HUES64 (cell line): ENCODE measurements around the gene EYS.
"Not testable (repeated sequence)": the region's sequence is repeated elsewhere in the genome, so short reads cannot be mapped to it uniquely, and the experiment has no call there.

Experiments
- H3K27ac ChIP-seq: 2 replicates; pipeline ENCODE4 v1.7.0; 2013; ENCODE audit warnings: low read depth, low read length, inconsistent platforms
- H3K27me3 ChIP-seq: 2 replicates; pipeline ENCODE4 v1.6.1; 2013; ENCODE audit warnings: mild to moderate bottlenecking, low read length; ENCODE audit not compliant: insufficient read depth
- H3K36me3 ChIP-seq: 2 replicates; pipeline ENCODE4 v1.6.1; 2013; ENCODE audit warnings: mild to moderate bottlenecking, low read length; ENCODE audit not compliant: insufficient read depth
- H3K4me1 ChIP-seq: 2 replicates; pipeline ENCODE4 v1.6.1; 2013; ENCODE audit warnings: mild to moderate bottlenecking, low read length, moderate library complexity; ENCODE audit not compliant: insufficient read depth
- H3K4me3 ChIP-seq: 2 replicates; pipeline ENCODE4 v1.5.1; 2013; ENCODE audit warnings: mild to moderate bottlenecking, low read length, moderate library complexity
- H3K9ac ChIP-seq: 2 replicates; pipeline ENCODE4 v1.6.1; 2013; ENCODE audit warnings: mild to moderate bottlenecking, low read depth, low read length
- H3K9me3 ChIP-seq: 2 replicates; pipeline ENCODE4 v1.6.1; 2013; ENCODE audit warnings: low read depth, low read length; ENCODE audit not compliant: insufficient read depth
- WGBS: fragments of 150-250, 120-280 bp; methylation state at CpG from one replicate; pipeline ENCODE4 v1.1.7; 2013; ENCODE audit warnings: missing lambda C conversion rate; 5-methylcytosine and 5-hydroxymethylcytosine counted together

Gene EYS

GRCh38 chr6:65004283-65004682, 702.7 kb downstream of the EYS start:
- no peak overlapping the region for H3K4me3 ChIP-seq
- WGBS, result 94% methylated on average over 4 of the region's 4 CpGs

GRCh38 chr6:65002882-65003281, 704.1 kb downstream of the EYS start:
- WGBS, result 95% methylated on average over 3 of the region's 4 CpGs
- not testable (repeated sequence) for H3K27ac ChIP-seq, H3K9ac ChIP-seq, H3K27me3 ChIP-seq, H3K9me3 ChIP-seq, H3K4me3 ChIP-seq, H3K4me1 ChIP-seq, H3K36me3 ChIP-seq

More at GRCh38 chr6:65004283-65004682, 702.7 kb downstream of the EYS start:
- no peak overlapping the region for H3K9ac ChIP-seq
- no peaks in the 10 kb centered on the region for H3K27me3 ChIP-seq
- no peak overlapping the region for H3K27ac ChIP-seq
- H3K4me1 ChIP-seq, result no peaks in the 10 kb centered on the region; the same call in 1 of the 2 replicates
- peaks cover 4% of the 10 kb centered on the region; the same call in 1 of the 2 replicates for H3K9me3 ChIP-seq
- no peaks in the 10 kb centered on the region for H3K36me3 ChIP-seq

GRCh38 chr6:65000815-65001214, 706.2 kb downstream of the EYS start:
- H3K27ac ChIP-seq, result no peak overlapping the region
- no peaks in the 10 kb centered on the region for H3K27me3 ChIP-seq
- no peak overlapping the region for H3K9ac ChIP-seq
- no peak overlapping the region for H3K4me3 ChIP-seq
- WGBS, result 90% methylated on average over 7 of the region's 7 CpGs
- H3K4me1 ChIP-seq, result no peaks in the 10 kb centered on the region
- H3K36me3 ChIP-seq, result no peaks in the 10 kb centered on the region
- H3K9me3 ChIP-seq, result peaks cover 4% of the 10 kb centered on the region; the same call in 1 of the 2 replicates

- Histone ChIP-seq H3K27ac (no peak overlapping the region), H3K9ac (no peak overlapping the region), H3K9me3 (no peaks in the 10 kb centered on the region), H3K4me1 (no peaks in the 10 kb centered on the region), H3K27me3 (no peaks in the 10 kb centered on the region), H3K4me3 (no peak overlapping the region), H3K36me3 (no peaks in the 10 kb centered on the region)
Observed at GRCh38 chr6:64998204-64998603, 708.8 kb downstream of the EYS start.

- H3K4me3 ChIP-seq, result no peak overlapping the region
- no peak overlapping the region for H3K27ac ChIP-seq
- H3K9ac ChIP-seq, result no peak overlapping the region
- no peaks in the 10 kb centered on the region for H3K4me1 ChIP-seq
- H3K27me3 ChIP-seq, result no peaks in the 10 kb centered on the region
- no peaks in the 10 kb centered on the region for H3K36me3 ChIP-seq
- 89% methylated on average over 1 of the region's 4 CpGs for WGBS
- no peaks in the 10 kb centered on the region for H3K9me3 ChIP-seq
Observed at GRCh38 chr6:64996301-64996700, 710.7 kb downstream of the EYS start.

- no peak overlapping the region for H3K9ac ChIP-seq
- H3K4me3 ChIP-seq, result no peak overlapping the region
- H3K27ac ChIP-seq, result no peak overlapping the region
- no peaks in the 10 kb centered on the region for H3K9me3 ChIP-seq
- no peaks in the 10 kb centered on the region for H3K36me3 ChIP-seq
- H3K4me1 ChIP-seq, result peaks cover 5% of the 10 kb centered on the region
- H3K27me3 ChIP-seq, result no peaks in the 10 kb centered on the region
Observed at GRCh38 chr6:64990652-64991304, 716.2 kb downstream of the EYS start.

GRCh38 chr6:64988148-64988547, 718.9 kb downstream of the EYS start:
- H3K9ac ChIP-seq, result peak overlapping the region; percentile 54; the same call in 1 of the 2 replicates
- H3K9me3 ChIP-seq, result no peaks in the 10 kb centered on the region
- H3K27me3 ChIP-seq, result no peaks in the 10 kb centered on the region
- H3K4me1 ChIP-seq, result peaks cover 5% of the 10 kb centered on the region
- no peak overlapping the region for H3K4me3 ChIP-seq
- 75% methylated on average over 2 of the region's 2 CpGs for WGBS
- peak overlapping the region; percentile 26; the same call in 1 of the 2 replicates for H3K27ac ChIP-seq
- no peaks in the 10 kb centered on the region for H3K36me3 ChIP-seq

- 95% methylated on average over 4 of the region's 4 CpGs for WGBS
- Histone ChIP-seq H3K9me3 (no peaks in the 10 kb centered on the region), H3K4me1 (peaks cover 5% of the 10 kb centered on the region), H3K27ac (no peak overlapping the region), H3K9ac (no peak overlapping the region), H3K36me3 (no peaks in the 10 kb centered on the region), H3K27me3 (no peaks in the 10 kb centered on the region), H3K4me3 (no peak overlapping the region)
Observed at GRCh38 chr6:64987066-64987465, 720.0 kb downstream of the EYS start.

GRCh38 chr6:64985726-64986125, 721.3 kb downstream of the EYS start:
- WGBS, result 93% methylated on average over 4 of the region's 4 CpGs
- H3K36me3 ChIP-seq, result no peaks in the 10 kb centered on the region
- no peaks in the 10 kb centered on the region for H3K27me3 ChIP-seq
- no peak overlapping the region for H3K9ac ChIP-seq
- H3K4me3 ChIP-seq, result no peak overlapping the region
- H3K9me3 ChIP-seq, result no peaks in the 10 kb centered on the region
- peaks cover 5% of the 10 kb centered on the region for H3K4me1 ChIP-seq
- H3K27ac ChIP-seq, result no peak overlapping the region

- H3K36me3 ChIP-seq, result no peaks in the 10 kb centered on the region
- 86% methylated on average over 1 of the region's 1 CpG for WGBS
- H3K9me3 ChIP-seq, result no peaks in the 10 kb centered on the region
- H3K9ac ChIP-seq, result no peak overlapping the region
- H3K27me3 ChIP-seq, result no peaks in the 10 kb centered on the region
- H3K4me3 ChIP-seq, result no peak overlapping the region
- H3K27ac ChIP-seq, result no peak overlapping the region
- H3K4me1 ChIP-seq, result peaks cover 5% of the 10 kb centered on the region
Observed at GRCh38 chr6:64984948-64985347, 722.1 kb downstream of the EYS start.

- no peaks in the 10 kb centered on the region for H3K36me3 ChIP-seq
- H3K4me1 ChIP-seq, result no peaks in the 10 kb centered on the region; the same call in 1 of the 2 replicates
- no peak overlapping the region for H3K9ac ChIP-seq
- no peak overlapping the region for H3K4me3 ChIP-seq
- 95% methylated on average over 3 of the region's 4 CpGs for WGBS
- H3K9me3 ChIP-seq, result no peaks in the 10 kb centered on the region
- no peak overlapping the region for H3K27ac ChIP-seq
- H3K27me3 ChIP-seq, result no peaks in the 10 kb centered on the region
Observed at GRCh38 chr6:64983089-64983488, 723.9 kb downstream of the EYS start.

- no peaks in the 10 kb centered on the region for H3K27me3 ChIP-seq
- H3K4me1 ChIP-seq, result no peaks in the 10 kb centered on the region
- no peak overlapping the region for H3K27ac ChIP-seq
- no peak overlapping the region for H3K4me3 ChIP-seq
- no peak overlapping the region for H3K9ac ChIP-seq
- H3K9me3 ChIP-seq, result no peaks in the 10 kb centered on the region
- no peaks in the 10 kb centered on the region for H3K36me3 ChIP-seq
- no CpG with 5 or more reads among the region's 2 CpGs for WGBS
Observed at GRCh38 chr6:64973142-64973541, 733.9 kb downstream of the EYS start.
